Transverse colon (tissue), 4 donors: Measurements from ENCODE around the gene TMED6. TPM values are rescaled to one million over a fixed set of nuclear protein-coding genes. Genes with fewer than 3 reads are reported as not detected.

Experiments
- DNase-seq: peaks from one replicate; pipeline ENCODE4 v3.0.0-alpha.2; 2019
- H3K27ac ChIP-seq, 4 donors: fragments of 200-600 bp; sonication (generic); 2 replicates each; pipeline ENCODE4 v1.5.1; 2016 to 2018; ENCODE audit warnings: inconsistent platforms in 4 of 4
- H3K27me3 ChIP-seq: fragments of 200-600 bp; sonication (generic); 2 replicates; pipeline ENCODE4 v1.5.1; 2017; ENCODE audit warnings: inconsistent platforms
- H3K36me3 ChIP-seq, 4 donors: fragments of 200-600 bp; sonication (generic); 2 replicates each; pipeline ENCODE4 v1.5.1; 2017 to 2019; ENCODE audit warnings: inconsistent platforms in 4 of 4
- H3K4me1 ChIP-seq, 4 donors: fragments of 200-600 bp; sonication (generic); 2 replicates each; pipeline ENCODE4 v1.5.1; 2017 to 2020; ENCODE audit warnings: inconsistent platforms in 4 of 4
- H3K4me3 ChIP-seq, 4 donors: fragments of 200-600 bp; sonication (generic); 1 replicate in 1 of 4; 2 replicates in 3 of 4; pipeline versions ENCODE4 v1.5.1 to v1.6.1; 2017 to 2019; ENCODE audit warnings: inconsistent platforms in 4 of 4
- H3K9me3 ChIP-seq, 2 donors: fragments of 200-600 bp; sonication (generic); 2 replicates each; pipeline ENCODE4 v1.5.1; 2017 to 2019; ENCODE audit warnings: inconsistent platforms in 2 of 2
- CTCF ChIP-seq, 5 experiments: fragments of 200-600 bp in 3 of 5; fragments of 450-650 bp in 2 of 5; sonication (generic) in 3 of 5; IDR thresholded peaks; 1 replicate in 2 of 5; 2 replicates in 3 of 5; pipeline ENCODE4 v1.5.1; 2016 to 2017; ENCODE audit warnings: antibody characterized with exemption in 5 of 5, inconsistent platforms in 3 of 5, mild to moderate bottlenecking in 2 of 5, moderate library complexity in 1 of 5
- EP300 ChIP-seq: sonication (generic); formaldehyde crosslinking; IDR thresholded peaks from one replicate; pipeline ENCODE4 v1.6.1; 2017; ENCODE audit warnings: antibody characterized with exemption, low read depth
- POLR2A ChIP-seq: fragments of 450-650 bp; IDR thresholded peaks from one replicate; pipeline ENCODE4 v1.6.1; 2016; ENCODE audit warnings: antibody characterized with exemption, mild to moderate bottlenecking, moderate library complexity
- POLR2AphosphoS5 ChIP-seq, 3 donors: sonication (generic); formaldehyde crosslinking; IDR thresholded peaks; one replicate each; pipeline ENCODE4 v1.6.1; 2016; ENCODE audit warnings: antibody characterized with exemption in 3 of 3
- WGBS, 2 donors: methylation state at CpG; one replicate each; pipeline ENCODE4 v1.1.5; 2018; ENCODE audit warnings: low coverage in 1 of 2; 5-methylcytosine and 5-hydroxymethylcytosine counted together
- in situ Hi-C, 4 donors: fragments of 200-750 bp; cut with MboI; loops; one replicate each; pipeline versions ENCODE4 v1.15.0 to v1.15.1; 2017; ENCODE audit warnings: low sequenced_read_pairs in 3 of 4, low pct_ligation_motif_present in 1 of 4, low pct_unique_long_range_greater_than_20kb in 1 of 4
- intact Hi-C: fragments of 100-400 bp; cut with DNase I; formaldehyde crosslinking; loops from one replicate; pipeline ENCODE4 v1.15.1; 2023; ENCODE audit warnings: low total_unique reads
- total RNA-seq, 4 donors: library from RNA; depleted of rRNA; stranded (reverse); fragments of >200 nt; gene quantifications; one replicate each; pipeline ENCODE4 v1.1.0, GENCODE V29; 2016

The TMED6 gene
- total RNA-seq, 4 donors from 2014 or later, result 5.7 to 6.8 TPM; not detected in 2

DNA sequence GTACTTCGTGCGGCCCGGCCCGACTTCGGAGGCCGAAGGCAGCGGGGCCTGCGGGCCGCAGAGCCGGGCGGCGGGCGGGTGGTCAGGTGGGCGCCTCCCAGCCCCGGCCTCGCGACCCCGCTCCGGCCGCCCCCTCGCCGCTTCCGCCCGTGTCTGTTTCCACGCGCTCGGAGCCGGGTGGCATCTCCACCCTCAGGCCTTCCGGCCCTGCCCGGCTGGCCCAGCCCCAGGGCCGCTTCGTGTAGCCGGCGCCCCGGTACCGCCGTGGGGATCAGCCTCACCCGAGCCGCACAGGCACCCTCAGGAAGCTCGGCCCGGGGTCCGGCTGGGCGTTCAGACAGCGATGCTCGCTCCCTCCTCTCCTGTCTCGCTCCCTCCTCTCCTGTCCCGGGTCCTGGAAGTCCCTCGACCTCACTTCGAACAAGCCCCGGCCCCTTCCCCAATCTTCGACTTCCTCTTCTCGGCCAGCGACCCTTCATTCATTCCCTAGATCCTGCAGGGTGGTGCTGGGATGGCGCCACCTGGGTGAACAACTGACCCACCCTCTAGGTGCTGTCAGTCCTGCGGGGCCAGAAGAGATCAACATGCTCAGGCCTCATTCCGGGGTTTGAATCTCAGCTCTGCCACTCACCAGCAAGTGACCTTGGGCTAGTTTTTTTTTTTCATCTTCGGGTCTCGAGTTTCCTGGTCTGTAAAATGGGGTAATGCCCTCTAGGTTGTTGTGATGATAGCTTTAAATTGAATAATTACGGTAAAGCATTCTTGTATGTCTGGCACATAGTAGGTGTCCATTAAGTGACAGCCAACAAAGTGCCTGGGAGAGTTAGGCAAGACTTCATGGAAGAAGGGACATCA is 39.8 kb downstream of the TMED6 start:
- Histone ChIP-seq H3K9me3 (no peaks in the 10 kb centered on the region), H3K4me3 (peak overlapping the region; percentile 83 to 98 (median 94)), H3K27me3 (no peaks in the 10 kb centered on the region), H3K36me3 (peaks cover 0 to 13% (median 7%) of the 10 kb centered on the region in 4 donors), H3K27ac (peak overlapping the region; percentile 90 to 97 (median 95)), H3K4me1 (peaks cover 11 to 21% (median 14%) of the 10 kb centered on the region in 4 donors)
- 1 to 4% methylated on average over 14 to 35 of the region's 59 CpGs for WGBS, 2 donors
- in situ Hi-C loops (no loop called here), intact Hi-C loops (no loop called here)
- TF ChIP-seq POLR2A (no peak), EP300 (no peak)
- DNase-seq, result peak; percentile 46

DNA sequence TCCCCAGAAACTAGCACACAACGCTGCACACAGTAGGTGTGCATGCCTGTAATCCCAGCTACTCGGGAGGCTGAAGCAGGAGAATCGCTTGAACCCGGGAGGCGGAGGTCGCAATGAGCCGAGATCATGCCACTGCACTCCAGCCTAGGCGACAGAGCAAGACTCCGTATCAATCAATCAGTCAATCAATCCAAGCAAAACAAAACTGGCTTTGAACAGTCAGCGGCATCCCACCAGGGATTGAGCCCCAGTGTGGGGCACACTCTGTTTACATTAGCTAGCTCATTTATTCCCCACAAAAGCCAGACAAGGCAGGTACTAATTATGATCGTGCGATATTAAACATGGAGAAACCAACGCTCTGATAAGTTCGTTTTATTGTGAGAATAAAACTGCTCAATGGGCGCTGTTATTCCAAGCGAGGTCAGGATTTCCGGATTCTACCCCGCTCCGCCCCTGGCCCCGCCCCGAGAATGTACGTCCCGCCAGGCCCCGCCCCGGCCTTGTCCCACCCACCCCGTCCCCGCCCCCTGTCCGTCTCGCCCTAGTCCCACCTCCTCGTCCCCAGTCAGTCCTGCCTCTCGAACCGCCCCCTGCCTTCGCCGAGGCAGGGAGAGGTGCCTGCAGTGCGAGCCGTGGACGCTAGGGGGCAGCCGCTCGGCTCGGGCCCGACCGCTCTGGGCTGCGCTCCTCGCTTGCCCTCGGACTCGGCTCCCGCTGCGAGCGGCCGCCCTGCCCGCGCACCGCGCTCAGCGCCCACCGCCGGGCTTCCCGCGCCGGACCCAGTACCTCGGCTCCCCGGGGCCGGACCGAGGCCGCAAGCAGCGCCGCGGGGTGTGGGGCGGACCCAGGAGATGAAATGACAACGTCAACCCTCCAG is 40.7 kb downstream of the TMED6 start, which contains the start of gene VPS4A:
Gene VPS4A, plus strand, starts transcription at position 698 of the 880 bp plus-strand sequence. Its CDS starts 162 bp downstream, at position 860.
- Histone ChIP-seq H3K4me1 (peaks cover 11 to 21% (median 14%) of the 10 kb centered on the region in 4 donors), H3K27ac (peak within 1 kb of the TSS; percentile 90 to 97 (median 95)), H3K4me3 (peak within 1 kb of the TSS; percentile 83 to 98 (median 94)), H3K36me3 (peaks cover 0 to 9% (median 0%) of the 10 kb centered on the region in 4 donors), H3K9me3 (no peaks in the 10 kb centered on the region), H3K27me3 (no peaks in the 10 kb centered on the region)
- intact Hi-C loops, result no loop called here
- in situ Hi-C loops, result no loop called here
- WGBS, 2 donors, result 11% methylated on average over 55 of the region's 70 CpGs; no CpG with 5 or more reads in 1 of the 2 donors
- TF ChIP-seq EP300 (no peak), POLR2AphosphoS5 (IDR thresholded peaks at IDR 0.05) (peak in 2 of 3 donors; percentile 80 to 81), POLR2A (peak; percentile 32), CTCF (IDR thresholded peaks at IDR 0.05) (peak; percentile 42 to 97 (median 81))
- DNase-seq, result peak; percentile 98

DNA sequence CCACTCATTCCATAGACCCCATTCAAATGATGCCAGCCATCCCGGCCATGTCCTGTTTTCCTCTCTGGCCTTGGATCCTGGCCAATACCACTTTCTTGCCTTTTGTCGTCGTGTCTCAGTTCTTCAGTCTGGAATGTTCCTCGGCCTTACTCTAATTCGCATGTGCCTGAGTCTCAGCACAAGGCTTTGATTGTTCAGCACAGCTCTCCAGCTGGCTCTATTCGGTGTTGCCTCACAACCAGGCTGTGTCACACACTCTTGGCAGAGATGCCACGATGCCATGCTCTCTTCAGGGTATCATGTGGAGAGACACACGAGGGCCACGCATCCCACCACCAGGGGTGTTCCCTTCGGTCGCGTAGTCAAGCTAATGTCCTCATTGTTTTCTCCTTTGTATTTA is 42.3 kb downstream of the TMED6 start:
- Histone ChIP-seq H3K9me3 (no peaks in the 10 kb centered on the region), H3K36me3 (peaks cover 0 to 3% (median 0%) of the 10 kb centered on the region in 4 donors), H3K4me1 (peaks cover 11 to 21% (median 14%) of the 10 kb centered on the region in 4 donors), H3K4me3 (no peak overlapping the region), H3K27ac (no peak overlapping the region), H3K27me3 (no peaks in the 10 kb centered on the region)
- in situ Hi-C loops (no loop called here), intact Hi-C loops (no loop called here)
- TF ChIP-seq CTCF (IDR thresholded peaks at IDR 0.05), result no peak
- peak in 1 of 3 donors; percentile 6 for TF ChIP-seq POLR2AphosphoS5 (IDR thresholded peaks at IDR 0.05)
- TF ChIP-seq POLR2A, result no peak
- TF ChIP-seq EP300, result no peak
- no peak for DNase-seq
- 87 to 96% methylated on average over 6 to 12 of the region's 12 CpGs for WGBS, 2 donors

- Histone ChIP-seq H3K4me3 (no peak overlapping the region), H3K27me3 (no peaks in the 10 kb centered on the region), H3K27ac (no peak overlapping the region), H3K36me3 (peaks cover 0 to 4% (median 0%) of the 10 kb centered on the region in 4 donors), H3K9me3 (no peaks in the 10 kb centered on the region), H3K4me1 (peaks cover 10 to 15% (median 13%) of the 10 kb centered on the region in 4 donors)
- WGBS, 2 donors, result 94 to 100% methylated on average over 1 to 2 of the region's 2 CpGs
- no peak for DNase-seq
- TF ChIP-seq POLR2AphosphoS5 (IDR thresholded peaks at IDR 0.05) (no peak), POLR2A (no peak), EP300 (no peak), CTCF (IDR thresholded peaks at IDR 0.05) (no peak)
- in situ Hi-C loops, result no loop called here
- intact Hi-C loops, result no loop called here
These were observed 43.7 kb downstream of the TMED6 start for GRCh38 chr16:69307856-69308255.
